Epithelial cell of esophagus (primary cell): ENCODE results near the gene UGT2A3.

ENCODE experiments used
- DNase-seq: peaks from one replicate; pipeline ENCODE4 v3.0.0; 2010; ENCODE audit warnings: low read depth
- H3K4me3 ChIP-seq: 2 replicates; pipeline ENCODE4 v1.5.1; 2011; ENCODE audit warnings: mild to moderate bottlenecking, low read length, control low read depth
- TF ChIP-seq, protein P1 (sequence below): IDR thresholded peaks from 2 replicates; pipeline ENCODE4 v1.5.1; 2011; ENCODE audit warnings: low read depth, mild to moderate bottlenecking, low read length, control low read depth, inconsistent platforms; ENCODE audit not compliant: insufficient read depth; ENCODE audit errors: missing control alignments

The UGT2A3 gene

DNA sequence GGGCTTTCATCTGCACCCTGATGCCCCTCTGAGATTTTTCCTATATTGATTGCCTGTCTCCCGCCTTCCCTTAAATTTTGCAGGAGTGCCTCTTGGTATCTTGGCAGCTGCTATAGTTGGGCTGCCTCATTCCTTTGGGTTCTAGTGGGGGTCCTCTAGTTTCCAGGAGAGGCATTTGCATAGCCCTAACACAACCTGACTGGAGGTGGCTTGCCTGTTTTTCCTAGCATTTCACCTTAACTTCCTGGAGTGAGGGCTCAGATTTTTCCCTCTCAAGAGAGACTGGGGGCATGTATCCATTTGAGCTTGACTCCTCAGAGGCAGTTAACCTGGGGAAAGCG, 46.0 kb downstream of the UGT2A3 start:
- no peak for DNase-seq
- TF ChIP-seq, protein P1, sequence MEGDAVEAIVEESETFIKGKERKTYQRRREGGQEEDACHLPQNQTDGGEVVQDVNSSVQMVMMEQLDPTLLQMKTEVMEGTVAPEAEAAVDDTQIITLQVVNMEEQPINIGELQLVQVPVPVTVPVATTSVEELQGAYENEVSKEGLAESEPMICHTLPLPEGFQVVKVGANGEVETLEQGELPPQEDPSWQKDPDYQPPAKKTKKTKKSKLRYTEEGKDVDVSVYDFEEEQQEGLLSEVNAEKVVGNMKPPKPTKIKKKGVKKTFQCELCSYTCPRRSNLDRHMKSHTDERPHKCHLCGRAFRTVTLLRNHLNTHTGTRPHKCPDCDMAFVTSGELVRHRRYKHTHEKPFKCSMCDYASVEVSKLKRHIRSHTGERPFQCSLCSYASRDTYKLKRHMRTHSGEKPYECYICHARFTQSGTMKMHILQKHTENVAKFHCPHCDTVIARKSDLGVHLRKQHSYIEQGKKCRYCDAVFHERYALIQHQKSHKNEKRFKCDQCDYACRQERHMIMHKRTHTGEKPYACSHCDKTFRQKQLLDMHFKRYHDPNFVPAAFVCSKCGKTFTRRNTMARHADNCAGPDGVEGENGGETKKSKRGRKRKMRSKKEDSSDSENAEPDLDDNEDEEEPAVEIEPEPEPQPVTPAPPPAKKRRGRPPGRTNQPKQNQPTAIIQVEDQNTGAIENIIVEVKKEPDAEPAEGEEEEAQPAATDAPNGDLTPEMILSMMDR: no peak
- H3K4me3 ChIP-seq: peak overlapping the region; percentile 39

DNA sequence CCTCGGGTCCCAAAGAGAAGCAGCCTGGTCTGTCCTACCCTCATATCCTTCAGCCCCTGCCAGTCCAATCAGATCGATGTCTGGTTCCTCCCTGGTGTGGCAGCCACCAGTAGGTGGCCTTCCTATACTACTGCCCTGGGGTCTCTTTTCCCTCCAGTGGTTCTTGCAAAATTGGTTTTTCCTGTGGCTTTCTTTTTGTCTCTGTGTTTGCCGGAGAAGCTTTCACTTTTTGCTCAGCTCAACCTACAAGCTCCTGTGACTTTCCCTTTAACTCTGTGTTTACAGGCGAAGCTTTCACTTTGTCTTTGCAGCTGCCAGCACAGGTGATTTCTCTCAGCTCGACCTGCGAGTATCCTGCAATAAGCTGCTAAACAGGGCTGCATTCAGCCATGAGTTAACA, 46.8 kb downstream of the UGT2A3 start:
- H3K4me3 ChIP-seq: no peak overlapping the region
- peak; percentile 15 for DNase-seq
- TF ChIP-seq, protein P1: peak; percentile 39

DNA sequence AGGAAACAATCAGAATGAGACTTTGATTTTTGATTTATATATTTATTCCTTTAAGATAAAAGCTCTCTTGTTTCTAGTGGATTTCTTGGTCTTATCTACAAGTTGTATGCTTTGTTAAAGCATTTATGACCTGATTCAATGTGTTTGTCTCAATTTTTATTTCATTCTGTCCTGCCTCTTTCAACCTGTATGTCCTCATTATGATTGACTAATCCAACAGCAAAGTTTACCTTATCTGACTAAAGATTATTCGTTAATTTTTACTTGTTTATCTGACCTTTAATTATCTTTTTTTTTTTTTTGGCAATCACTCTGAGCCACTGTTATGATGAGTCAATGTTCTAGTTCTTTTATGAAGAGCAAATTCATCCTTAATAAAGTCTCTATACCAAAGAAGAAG, 54.9 kb downstream of the UGT2A3 start:
- TF ChIP-seq, protein P1: no peak
- no peak for DNase-seq
- H3K4me3 ChIP-seq: no peak overlapping the region

DNA sequence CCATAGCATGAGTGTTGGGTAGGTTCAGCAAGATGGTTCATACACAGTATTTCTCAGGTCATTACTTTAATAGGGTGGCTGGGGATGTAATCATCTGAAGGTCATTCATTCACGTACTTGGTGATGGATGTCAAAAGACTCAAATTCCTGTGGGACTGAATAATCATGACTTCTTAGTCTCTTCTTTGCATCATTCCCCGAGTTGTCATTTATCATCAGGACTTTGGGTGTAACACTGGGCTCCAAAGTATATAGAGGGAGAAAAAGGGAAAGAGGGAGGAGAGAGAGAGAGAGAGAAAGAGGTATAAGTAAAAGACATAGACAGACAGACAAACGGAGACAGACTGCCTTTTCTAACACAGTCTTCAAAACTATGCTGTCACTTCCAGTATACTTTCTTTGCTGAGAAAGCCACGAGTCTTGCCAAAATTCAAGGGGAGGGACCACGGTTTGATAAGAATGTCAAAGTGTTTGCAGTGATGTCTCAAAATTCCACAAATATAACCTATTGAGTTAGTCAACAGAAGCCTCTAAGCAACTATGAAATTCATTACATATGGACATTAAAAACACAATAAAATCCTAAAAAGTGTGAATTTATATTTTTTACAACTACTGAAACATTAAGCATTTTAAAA, 55.9 kb downstream of the UGT2A3 start:
- TF ChIP-seq, protein P1: no peak
- H3K4me3 ChIP-seq: no peak overlapping the region
- no peak for DNase-seq

DNA sequence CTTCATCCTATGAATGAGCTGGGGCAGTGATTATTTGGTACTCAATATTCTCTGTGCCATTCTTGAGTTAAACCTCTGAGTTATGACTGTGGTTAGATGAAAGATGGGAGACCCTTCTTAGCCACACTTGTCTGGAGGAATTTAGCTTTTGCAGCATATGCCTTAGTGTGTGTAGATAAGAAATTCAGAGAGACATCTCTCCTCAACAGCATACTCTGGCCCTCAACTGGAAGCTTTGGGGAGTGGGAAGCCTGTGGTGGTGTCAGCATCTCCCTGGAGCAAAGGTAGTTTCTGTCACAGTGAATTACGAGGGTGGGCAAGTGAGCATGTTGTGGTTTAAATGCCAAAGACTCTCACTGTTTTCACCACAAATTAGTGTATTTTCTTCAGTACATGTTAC, 58.7 kb downstream of the UGT2A3 start:
- H3K4me3 ChIP-seq: no peak overlapping the region
- TF ChIP-seq, protein P1: no peak
- no peak for DNase-seq

DNA sequence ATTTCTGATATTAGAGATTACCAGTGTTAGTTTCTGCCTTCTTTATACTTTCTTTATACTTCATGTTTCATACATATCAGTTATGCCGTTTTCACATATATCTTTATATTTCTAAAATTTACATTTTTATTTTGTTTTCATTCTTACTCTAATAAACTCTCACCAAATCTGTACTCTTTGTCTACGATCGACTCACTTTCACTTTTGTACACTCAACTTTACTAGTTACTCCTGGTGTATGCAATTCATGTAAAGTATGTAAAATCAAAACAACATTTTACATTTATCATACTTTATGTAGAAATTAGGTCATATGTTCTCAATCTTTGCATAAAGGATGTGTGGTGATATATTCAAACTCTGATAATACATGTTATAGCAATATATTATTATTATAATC, 59.9 kb downstream of the UGT2A3 start:
- DNase-seq: no peak
- TF ChIP-seq, protein P1: no peak
- no peak overlapping the region for H3K4me3 ChIP-seq

DNA sequence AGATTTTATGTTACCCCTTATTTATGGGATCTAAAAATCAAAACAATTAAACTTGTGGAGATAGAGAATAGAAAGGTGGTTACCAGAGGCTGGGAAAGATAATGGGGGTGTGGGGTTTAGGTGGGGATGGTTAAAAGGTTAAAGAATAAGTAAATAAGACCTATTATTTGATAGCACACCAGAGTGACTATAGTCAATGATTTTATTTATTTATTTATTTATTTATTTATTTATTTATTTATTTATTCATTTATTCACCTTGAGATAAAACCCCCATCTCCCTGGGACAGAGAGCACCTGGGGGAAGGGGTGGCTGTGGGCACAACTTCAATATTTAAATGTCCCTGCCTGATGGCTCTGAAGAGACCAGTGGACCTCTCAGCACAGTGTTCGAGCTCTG, 66.1 kb downstream of the UGT2A3 start:
- DNase-seq: no peak
- no peak overlapping the region for H3K4me3 ChIP-seq
- TF ChIP-seq, protein P1: no peak
